Osteoblast (primary cell): ENCODE results near the gene FBN2. TPM values are rescaled to one million over a fixed set of nuclear protein-coding genes. Genes with fewer than 3 reads are reported as not detected.

ENCODE experiments used
- DNase-seq: peaks from one replicate; pipeline ENCODE4 v3.0.0; 2011; ENCODE audit warnings: low spot score, mixed read lengths; ENCODE audit not compliant: insufficient read length; ENCODE audit errors: missing footprints
- H2AFZ ChIP-seq: 2 replicates; pipeline ENCODE4 v1.6.0; 2011; ENCODE audit warnings: mild to moderate bottlenecking, low read length
- H3K27ac ChIP-seq: 2 replicates; pipeline ENCODE4 v1.5.1; 2011; ENCODE audit warnings: mild to moderate bottlenecking, low read depth, low read length, moderate library complexity
- H3K27me3 ChIP-seq: 2 replicates; pipeline ENCODE4 v1.6.0; 2012; ENCODE audit warnings: mild to moderate bottlenecking, control low read depth, inconsistent platforms, low read length, moderate library complexity; ENCODE audit not compliant: insufficient read depth
- H3K36me3 ChIP-seq: 2 replicates; pipeline ENCODE4 v1.5.1; 2011; ENCODE audit warnings: mild to moderate bottlenecking, low read length, control low read depth, moderate library complexity; ENCODE audit not compliant: insufficient read depth
- H3K4me1 ChIP-seq: 2 replicates; pipeline ENCODE4 v1.5.1; 2011; ENCODE audit warnings: mild to moderate bottlenecking, low read length, control low read depth, moderate library complexity; ENCODE audit not compliant: insufficient read depth
- H3K4me2 ChIP-seq: 2 replicates; pipeline ENCODE4 v1.6.0; 2011; ENCODE audit warnings: mild to moderate bottlenecking, low read length; ENCODE audit not compliant: insufficient read depth
- H3K4me3 ChIP-seq: fragments of 200-600 bp; sonication (generic); 3 replicates; pipeline ENCODE4 v1.5.1; 2012; ENCODE audit warnings: mild to moderate bottlenecking, low read length, inconsistent platforms; ENCODE audit not compliant: insufficient read depth
- H3K79me2 ChIP-seq: 2 replicates; pipeline ENCODE4 v1.6.0; 2012; ENCODE audit warnings: mild to moderate bottlenecking, low read length, control low read depth, inconsistent platforms; ENCODE audit not compliant: insufficient read depth
- H3K9me3 ChIP-seq: 2 replicates; pipeline ENCODE4 v1.5.1; 2011; ENCODE audit warnings: low read depth, low read length, control low read depth
- H4K20me1 ChIP-seq: 2 replicates; pipeline ENCODE4 v1.6.0; 2012; ENCODE audit warnings: mild to moderate bottlenecking, low read length, control low read depth; ENCODE audit not compliant: insufficient read depth
- CTCF ChIP-seq: IDR thresholded peaks from 2 replicates; pipeline ENCODE4 v1.5.1; 2011; ENCODE audit warnings: mild to moderate bottlenecking, low read depth, low read length, moderate library complexity; ENCODE audit errors: extremely low read depth
- total RNA-seq: library from RNA; depleted of rRNA; stranded (reverse); fragments of >200 nt; gene quantifications from 2 replicates; pipeline ENCODE4 v1.2.3, GENCODE V29; 2012

Gene FBN2
- total RNA-seq, 1 donor = 16.6 TPM

- no peaks in the 10 kb centered on the region for H3K27me3 ChIP-seq
- H4K20me1 ChIP-seq = no peaks in the 10 kb centered on the region
- peak; percentile 17 for DNase-seq
- H3K27ac ChIP-seq = no peak overlapping the region
- no peak for TF ChIP-seq CTCF
- peaks cover 9% of the 10 kb centered on the region for H3K4me1 ChIP-seq
- no peaks in the 10 kb centered on the region for H3K9me3 ChIP-seq
- H3K4me3 ChIP-seq = no peak overlapping the region
- no peak overlapping the region for H3K4me2 ChIP-seq
- no peaks in the 10 kb centered on the region for H3K36me3 ChIP-seq
- H3K79me2 ChIP-seq = no peaks in the 10 kb centered on the region
- no peak overlapping the region for H2AFZ ChIP-seq
Observed at GRCh38 chr5:128245974-128246373, 292.1 kb downstream of the FBN2 start.

DNA sequence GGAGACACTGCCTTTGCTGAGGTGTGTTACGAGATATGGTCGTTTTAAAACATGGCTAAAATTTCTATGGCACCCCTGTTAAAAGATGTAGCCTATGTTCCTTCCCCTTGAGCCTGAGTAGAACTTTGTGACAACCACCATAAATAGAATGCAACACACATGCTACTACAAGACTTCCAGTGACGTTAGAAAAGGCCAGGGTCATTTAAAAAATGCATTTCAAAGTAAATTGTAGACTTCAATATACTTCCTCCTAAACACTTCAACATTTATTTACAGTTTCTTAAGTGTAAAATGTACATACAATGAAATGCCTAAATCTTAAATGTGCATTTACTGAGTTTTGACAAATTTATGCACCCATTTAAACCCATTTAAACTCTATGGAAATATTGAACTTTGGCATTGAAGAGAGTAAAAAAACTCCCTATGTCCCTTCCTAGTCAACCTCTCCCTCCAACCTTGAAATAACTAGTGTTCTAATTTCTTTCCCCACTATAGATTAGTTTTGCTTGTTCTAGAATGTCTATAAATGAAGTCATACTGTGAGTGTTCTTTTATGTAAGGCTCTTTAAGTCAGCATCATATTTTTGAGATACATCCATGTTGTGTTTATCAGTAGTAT lies 294.0 kb downstream of the FBN2 start:
- Histone ChIP-seq H3K4me1 (peaks cover 15% of the 10 kb centered on the region), H3K27me3 (no peaks in the 10 kb centered on the region), H3K79me2 (no peaks in the 10 kb centered on the region), H3K4me3 (no peak overlapping the region), H3K27ac (no peak overlapping the region), H2AFZ (no peak overlapping the region), H4K20me1 (no peaks in the 10 kb centered on the region), H3K36me3 (no peaks in the 10 kb centered on the region), H3K4me2 (no peak overlapping the region), H3K9me3 (no peaks in the 10 kb centered on the region)
- TF ChIP-seq CTCF = no peak
- DNase-seq = no peak

DNA sequence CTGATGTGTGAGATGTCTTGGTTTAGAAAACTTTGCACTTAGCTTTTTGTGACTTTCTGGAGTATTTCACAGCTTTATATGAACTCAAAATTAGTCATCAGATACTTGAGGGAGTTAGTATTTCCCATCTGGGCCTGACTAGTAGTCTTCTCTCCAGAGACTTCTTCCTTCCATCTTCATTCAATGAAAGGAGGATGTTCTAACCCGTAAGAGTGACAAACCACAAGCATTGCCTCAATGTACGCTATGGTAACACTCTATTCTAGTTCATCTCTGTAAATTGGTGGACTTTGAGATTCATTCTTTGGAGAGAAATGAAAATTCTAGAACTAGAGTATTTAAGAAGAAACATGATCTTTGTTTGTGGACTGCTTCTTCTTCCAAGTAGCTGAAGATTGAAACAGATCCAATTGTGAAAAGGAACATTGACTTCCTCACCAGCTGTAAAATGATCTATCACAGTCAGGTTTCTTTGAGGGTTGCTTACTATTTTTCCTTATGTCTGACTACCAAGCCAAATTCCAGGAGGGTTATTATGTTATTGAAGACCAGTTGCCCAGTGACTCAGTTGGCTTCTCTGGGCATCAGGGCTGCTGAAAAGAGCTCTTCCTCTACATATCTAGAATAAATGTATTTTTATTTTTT lies 296.9 kb downstream of the FBN2 start:
- Histone ChIP-seq H3K4me3 (no peak overlapping the region), H2AFZ (peak overlapping the region; percentile 55), H3K36me3 (no peaks in the 10 kb centered on the region), H3K27ac (peak overlapping the region; percentile 44), H3K79me2 (no peaks in the 10 kb centered on the region), H3K4me2 (peak overlapping the region; percentile 42), H3K9me3 (no peaks in the 10 kb centered on the region), H3K27me3 (peaks cover 4% of the 10 kb centered on the region), H4K20me1 (no peaks in the 10 kb centered on the region), H3K4me1 (peaks cover 15% of the 10 kb centered on the region)
- peak; percentile 87 for DNase-seq
- no peak for TF ChIP-seq CTCF

DNA sequence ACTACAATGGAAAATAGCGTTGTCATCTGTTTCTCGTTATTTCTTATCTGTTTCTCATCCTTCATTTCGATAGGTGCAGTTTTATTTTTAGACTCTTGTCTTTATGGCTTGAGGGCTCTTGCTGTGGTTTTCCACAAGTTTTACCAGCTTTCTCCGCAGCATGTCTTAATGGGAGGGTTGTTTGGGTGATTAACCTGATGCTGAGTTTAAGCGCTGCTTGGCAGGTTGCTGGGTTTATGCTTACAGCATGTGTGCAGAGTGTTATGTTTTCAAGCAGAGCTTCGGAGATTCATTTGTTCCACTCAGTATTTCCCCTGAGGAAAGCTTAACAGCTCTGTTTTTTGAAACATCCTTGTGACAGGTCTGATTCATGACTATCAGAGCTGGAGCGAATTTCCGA lies 300.5 kb downstream of the FBN2 start:
- no peak for DNase-seq
- no peak overlapping the region for H2AFZ ChIP-seq
- no peak overlapping the region for H3K27ac ChIP-seq
- no peak overlapping the region for H3K4me2 ChIP-seq
- TF ChIP-seq CTCF = no peak
- no peaks in the 10 kb centered on the region for H3K36me3 ChIP-seq
- H3K4me3 ChIP-seq = no peak overlapping the region
- no peaks in the 10 kb centered on the region for H4K20me1 ChIP-seq
- H3K4me1 ChIP-seq = peaks cover 15% of the 10 kb centered on the region
- H3K9me3 ChIP-seq = no peaks in the 10 kb centered on the region
- peaks cover 4% of the 10 kb centered on the region for H3K27me3 ChIP-seq
- H3K79me2 ChIP-seq = no peaks in the 10 kb centered on the region
